Adrenal gland (tissue), 5 donors: ENCODE results near the gene CDYL2.

Experiments used
- CTCF ChIP-seq, 6 experiments: fragments of 450-650 bp in 4 of 6; fragments of 200-600 bp in 2 of 6; sonication (generic) in 1 of 6; IDR thresholded peaks; 1 replicate in 5 of 6; 2 replicates in 1 of 6; pipeline versions ENCODE4 v1.5.1 to v1.8.0; 2016 to 2021; ENCODE audit warnings: antibody characterized with exemption in 6 of 6, mild to moderate bottlenecking in 2 of 6, moderate library complexity in 1 of 6
- POLR2A ChIP-seq, 2 donors: fragments of 450-650 bp; IDR thresholded peaks; one replicate each; pipeline ENCODE4 v1.6.1; 2017; ENCODE audit warnings: antibody characterized with exemption in 2 of 2, mild to moderate bottlenecking in 2 of 2, moderate library complexity in 1 of 2
- donor health status: DM: no; HTN: no; CAD: no.

GRCh38 chr16:80692270-80692669 is 112.1 kb downstream of the CDYL2 start:
- TF ChIP-seq POLR2A (IDR thresholded peaks at IDR 0.05) (no peak), CTCF (IDR thresholded peaks at IDR 0.05) (no peak)
